CD8-positive, alpha-beta memory T cell (primary cell): Measurements from ENCODE around the gene USP47. TPM values are rescaled to one million over a fixed set of nuclear protein-coding genes. Genes with fewer than 3 reads are reported as not detected.

Source experiments
- CTCF ChIA-PET: fragments of 350-600 bp; sonication (Branson Sonifier 250); formaldehyde crosslinking; loops from one replicate; lab custom pipeline; 2021; ENCODE audit warnings: antibody characterized with exemption; lab: Charles Lee
- POLR2A ChIA-PET: fragments of 350-600 bp; sonication (Branson Sonifier 250); formaldehyde crosslinking; loops from one replicate; lab custom pipeline; 2021; ENCODE audit warnings: antibody characterized with exemption; lab: Charles Lee
- DNase-seq, 5 donors: peaks; one replicate each; pipeline versions ENCODE4 v3.0.0 to v3.0.0-alpha.2; 2020 to 2022; ENCODE audit warnings: mixed read lengths in 1 of 5
- H3K27ac ChIP-seq: one replicate; pipeline ENCODE4 v1.7.0; 2013; ENCODE audit warnings: low read depth, mild to moderate bottlenecking, low read length, moderate library complexity
- H3K27me3 ChIP-seq: 2 replicates; pipeline ENCODE4 v1.7.0; 2013; ENCODE audit warnings: low read length, mild to moderate bottlenecking; ENCODE audit not compliant: insufficient read depth, poor library complexity, severe bottlenecking
- H3K36me3 ChIP-seq: 2 replicates; pipeline ENCODE4 v1.7.0; 2013; ENCODE audit warnings: mild to moderate bottlenecking, low read length, moderate library complexity; ENCODE audit not compliant: insufficient read depth
- H3K4me1 ChIP-seq: 2 replicates; pipeline ENCODE4 v1.7.0; 2013; ENCODE audit warnings: mild to moderate bottlenecking, low read length, moderate library complexity; ENCODE audit not compliant: insufficient read depth
- H3K4me3 ChIP-seq: 2 replicates; pipeline ENCODE4 v1.7.0; 2013; ENCODE audit warnings: mild to moderate bottlenecking, low read length
- H3K9me3 ChIP-seq: 2 replicates; pipeline ENCODE4 v1.7.0; 2013; ENCODE audit warnings: mild to moderate bottlenecking, low read length
- H3K27ac Mint-ChIP-seq, 8 donors: one replicate each; pipeline ENCODE4 v1.8.0; 2020 to 2021; ENCODE audit warnings: mixed read lengths in 8 of 8, mild to moderate bottlenecking in 6 of 8, inconsistent platforms in 3 of 8, moderate library complexity in 3 of 8
- H3K27me3 Mint-ChIP-seq, 2 donors: one replicate each; pipeline ENCODE4 v1.8.0; 2020 to 2021; ENCODE audit warnings: mixed read lengths in 2 of 2, mild to moderate bottlenecking in 1 of 2, moderate library complexity in 1 of 2
- H3K36me3 Mint-ChIP-seq, 3 donors: one replicate each; pipeline ENCODE4 v1.8.0; 2020 to 2021; ENCODE audit warnings: mixed read lengths in 3 of 3, inconsistent platforms in 1 of 3, mild to moderate bottlenecking in 1 of 3
- H3K4me1 Mint-ChIP-seq, 3 donors: one replicate each; pipeline ENCODE4 v1.8.0; 2020 to 2021; ENCODE audit warnings: mixed read lengths in 3 of 3, inconsistent platforms in 1 of 3, mild to moderate bottlenecking in 1 of 3
- H3K4me3 Mint-ChIP-seq, 7 donors: one replicate each; pipeline ENCODE4 v1.8.0; 2020 to 2021; ENCODE audit warnings: mixed read lengths in 7 of 7, mild to moderate bottlenecking in 6 of 7, moderate library complexity in 4 of 7, inconsistent platforms in 2 of 7
- H3K9me3 Mint-ChIP-seq, 5 donors: one replicate each; pipeline ENCODE4 v1.8.0; 2020 to 2022; ENCODE audit warnings: mixed read lengths in 5 of 5, mild to moderate bottlenecking in 3 of 5, moderate library complexity in 2 of 5, inconsistent platforms in 1 of 5
- polyA plus RNA-seq: library from polyadenylated mRNA; unstranded; fragments of 300-500 nt; fragmentation: Illumina TruSeq; gene quantifications from one replicate; pipeline ENCODE4 v1.2.3, GENCODE V29; 2021
- total RNA-seq, 2 experiments: library from RNA; stranded (reverse); gene quantifications; one replicate each; pipeline ENCODE4 v1.2.3, GENCODE V29; 2021

Gene USP47, protein sequence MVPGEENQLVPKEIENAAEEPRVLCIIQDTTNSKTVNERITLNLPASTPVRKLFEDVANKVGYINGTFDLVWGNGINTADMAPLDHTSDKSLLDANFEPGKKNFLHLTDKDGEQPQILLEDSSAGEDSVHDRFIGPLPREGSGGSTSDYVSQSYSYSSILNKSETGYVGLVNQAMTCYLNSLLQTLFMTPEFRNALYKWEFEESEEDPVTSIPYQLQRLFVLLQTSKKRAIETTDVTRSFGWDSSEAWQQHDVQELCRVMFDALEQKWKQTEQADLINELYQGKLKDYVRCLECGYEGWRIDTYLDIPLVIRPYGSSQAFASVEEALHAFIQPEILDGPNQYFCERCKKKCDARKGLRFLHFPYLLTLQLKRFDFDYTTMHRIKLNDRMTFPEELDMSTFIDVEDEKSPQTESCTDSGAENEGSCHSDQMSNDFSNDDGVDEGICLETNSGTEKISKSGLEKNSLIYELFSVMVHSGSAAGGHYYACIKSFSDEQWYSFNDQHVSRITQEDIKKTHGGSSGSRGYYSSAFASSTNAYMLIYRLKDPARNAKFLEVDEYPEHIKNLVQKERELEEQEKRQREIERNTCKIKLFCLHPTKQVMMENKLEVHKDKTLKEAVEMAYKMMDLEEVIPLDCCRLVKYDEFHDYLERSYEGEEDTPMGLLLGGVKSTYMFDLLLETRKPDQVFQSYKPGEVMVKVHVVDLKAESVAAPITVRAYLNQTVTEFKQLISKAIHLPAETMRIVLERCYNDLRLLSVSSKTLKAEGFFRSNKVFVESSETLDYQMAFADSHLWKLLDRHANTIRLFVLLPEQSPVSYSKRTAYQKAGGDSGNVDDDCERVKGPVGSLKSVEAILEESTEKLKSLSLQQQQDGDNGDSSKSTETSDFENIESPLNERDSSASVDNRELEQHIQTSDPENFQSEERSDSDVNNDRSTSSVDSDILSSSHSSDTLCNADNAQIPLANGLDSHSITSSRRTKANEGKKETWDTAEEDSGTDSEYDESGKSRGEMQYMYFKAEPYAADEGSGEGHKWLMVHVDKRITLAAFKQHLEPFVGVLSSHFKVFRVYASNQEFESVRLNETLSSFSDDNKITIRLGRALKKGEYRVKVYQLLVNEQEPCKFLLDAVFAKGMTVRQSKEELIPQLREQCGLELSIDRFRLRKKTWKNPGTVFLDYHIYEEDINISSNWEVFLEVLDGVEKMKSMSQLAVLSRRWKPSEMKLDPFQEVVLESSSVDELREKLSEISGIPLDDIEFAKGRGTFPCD (N-terminal part only)
- total RNA-seq (10 to 100 TPM; 47.0 to 50.2 TPM), polyA plus RNA-seq (53.8 TPM)

GRCh38 chr11:11841723-11842420 lies at the start of gene USP47:
TSS of gene USP47 (plus strand) at chr11:11841972. CDS start at chr11:11842186, 214 bp downstream.
- Mint-ChIP-seq H3K4me3 (no peak within 1 kb of the TSS), H3K4me1 (peaks cover 3 to 5% (median 3%) of the 10 kb centered on the region in 3 donors), H3K27ac (peak within 1 kb of the TSS in 1 of 8 donors; percentile 83), H3K36me3 (peaks cover 0 to 4% (median 0%) of the 10 kb centered on the region in 3 donors), H3K27me3 (peaks cover 15 to 18% of the 10 kb centered on the region in 2 donors), H3K9me3 (no peaks in the 10 kb centered on the region)
- H3K27ac ChIP-seq: peak within 1 kb of the TSS; percentile 92
- H3K27me3 ChIP-seq: no peaks in the 10 kb centered on the region
- ChIA-PET CTCF (interaction anchor here (0.9 to 1.8 kb wide), 8 partner anchors 9 to 41 kb away, joined by 3 to 6 read pairs (median 4); no protein-coding TSS in a partner anchor), POLR2A (interaction anchor here (0.5 to 2.4 kb wide), 8 partner anchors 15 to 1033 kb away, joined by 3 to 15 read pairs (median 4); partner anchors contain the start of gene EIF4G2)
- no peaks in the 10 kb centered on the region for H3K9me3 ChIP-seq
- no peaks in the 10 kb centered on the region for H3K36me3 ChIP-seq
- DNase-seq: peak; percentile 93 to 96 (median 94)
- peak within 1 kb of the TSS; percentile 52 for H3K4me3 ChIP-seq
- peaks cover 32% of the 10 kb centered on the region for H3K4me1 ChIP-seq

DNA sequence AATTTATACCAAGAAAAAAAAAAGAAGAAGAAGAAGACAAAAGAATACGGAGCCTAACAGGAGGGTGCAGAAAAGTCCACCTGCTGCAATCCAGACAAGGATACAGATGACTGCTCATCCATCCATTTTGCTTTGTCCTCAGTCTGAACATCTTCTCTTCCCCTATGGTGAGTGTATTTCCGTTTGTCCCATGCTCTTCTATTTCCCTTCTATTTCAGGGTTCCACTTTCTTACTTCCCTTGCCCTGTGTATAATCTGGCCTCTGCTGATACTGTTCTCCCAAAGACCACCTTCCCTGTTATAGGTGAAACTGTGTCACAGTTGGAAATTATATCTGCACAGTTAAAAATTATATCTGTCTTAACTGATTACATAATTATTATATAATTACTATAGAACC lies 48.7 kb upstream of the USP47 start:
- H3K4me3 ChIP-seq: no peak overlapping the region
- H3K4me3 Mint-ChIP-seq: no peak overlapping the region
- no peak overlapping the region for H3K27ac Mint-ChIP-seq
- no peaks in the 10 kb centered on the region for H3K4me1 ChIP-seq
- no peak overlapping the region for H3K27ac ChIP-seq
- no peaks in the 10 kb centered on the region for H3K9me3 ChIP-seq
- CTCF ChIA-PET: interaction anchor here (2.8 kb wide), 1 partner anchor 765 kb away, joined by 11 read pairs; no protein-coding TSS in a partner anchor
- no peaks in the 10 kb centered on the region for H3K4me1 Mint-ChIP-seq
- POLR2A ChIA-PET: no interaction called here
- no peaks in the 10 kb centered on the region for H3K9me3 Mint-ChIP-seq
- H3K27me3 ChIP-seq: no peaks in the 10 kb centered on the region
- peaks cover 12 to 36% of the 10 kb centered on the region in 2 donors for H3K27me3 Mint-ChIP-seq
- no peaks in the 10 kb centered on the region for H3K36me3 ChIP-seq
- H3K36me3 Mint-ChIP-seq: no peaks in the 10 kb centered on the region
- no peak for DNase-seq

GRCh38 chr11:11798586-11799438 lies 43.0 kb upstream of the USP47 start:
- Mint-ChIP-seq H3K36me3 (no peaks in the 10 kb centered on the region), H3K4me1 (no peaks in the 10 kb centered on the region), H3K4me3 (no peak overlapping the region), H3K9me3 (no peaks in the 10 kb centered on the region), H3K27ac (no peak overlapping the region), H3K27me3 (peaks cover 15 to 39% of the 10 kb centered on the region in 2 donors)
- Histone ChIP-seq H3K27ac (no peak overlapping the region), H3K9me3 (no peaks in the 10 kb centered on the region), H3K36me3 (no peaks in the 10 kb centered on the region), H3K4me3 (no peak overlapping the region), H3K4me1 (peaks cover 3% of the 10 kb centered on the region), H3K27me3 (no peaks in the 10 kb centered on the region)
- DNase-seq: peak; percentile 58 to 83 (median 72)
- CTCF ChIA-PET: interaction anchor here (0.6 to 3.1 kb wide), 26 partner anchors 8 to 493 kb away, joined by 3 to 20 read pairs (median 3); no protein-coding TSS in a partner anchor
- POLR2A ChIA-PET: no interaction called here

GRCh38 chr11:11805228-11805627 lies 36.5 kb upstream of the USP47 start:
- no peak overlapping the region for H3K27ac Mint-ChIP-seq
- no peak overlapping the region for H3K27ac ChIP-seq
- no peak overlapping the region for H3K4me3 Mint-ChIP-seq
- H3K36me3 ChIP-seq: no peaks in the 10 kb centered on the region
- H3K9me3 Mint-ChIP-seq: peaks cover 0 to 3% (median 0%) of the 10 kb centered on the region in 5 donors
- peaks cover 5% of the 10 kb centered on the region for H3K4me1 ChIP-seq
- ChIA-PET POLR2A (no interaction called here), CTCF (no interaction called here)
- H3K4me3 ChIP-seq: no peak overlapping the region
- H3K27me3 ChIP-seq: no peaks in the 10 kb centered on the region
- H3K36me3 Mint-ChIP-seq: no peaks in the 10 kb centered on the region
- H3K9me3 ChIP-seq: no peaks in the 10 kb centered on the region
- H3K4me1 Mint-ChIP-seq: peaks cover 12% of the 10 kb centered on the region in 3 donors
- peaks cover 5 to 25% of the 10 kb centered on the region in 2 donors for H3K27me3 Mint-ChIP-seq
- no peak for DNase-seq

GRCh38 chr11:11806074-11806473 lies 35.7 kb upstream of the USP47 start:
- DNase-seq: no peak
- Histone ChIP-seq H3K4me3 (no peak overlapping the region), H3K4me1 (peaks cover 5% of the 10 kb centered on the region), H3K9me3 (no peaks in the 10 kb centered on the region), H3K27me3 (no peaks in the 10 kb centered on the region), H3K27ac (no peak overlapping the region), H3K36me3 (no peaks in the 10 kb centered on the region)
- ChIA-PET CTCF (no interaction called here), POLR2A (no interaction called here)
- no peak overlapping the region for H3K4me3 Mint-ChIP-seq
- no peaks in the 10 kb centered on the region for H3K36me3 Mint-ChIP-seq
- peaks cover 12% of the 10 kb centered on the region in 3 donors for H3K4me1 Mint-ChIP-seq
- peaks cover 5 to 28% of the 10 kb centered on the region in 2 donors for H3K27me3 Mint-ChIP-seq
- H3K9me3 Mint-ChIP-seq: peaks cover 0 to 3% (median 0%) of the 10 kb centered on the region in 5 donors
- H3K27ac Mint-ChIP-seq: peak overlapping the region in 1 of 8 donors; percentile 30

DNA sequence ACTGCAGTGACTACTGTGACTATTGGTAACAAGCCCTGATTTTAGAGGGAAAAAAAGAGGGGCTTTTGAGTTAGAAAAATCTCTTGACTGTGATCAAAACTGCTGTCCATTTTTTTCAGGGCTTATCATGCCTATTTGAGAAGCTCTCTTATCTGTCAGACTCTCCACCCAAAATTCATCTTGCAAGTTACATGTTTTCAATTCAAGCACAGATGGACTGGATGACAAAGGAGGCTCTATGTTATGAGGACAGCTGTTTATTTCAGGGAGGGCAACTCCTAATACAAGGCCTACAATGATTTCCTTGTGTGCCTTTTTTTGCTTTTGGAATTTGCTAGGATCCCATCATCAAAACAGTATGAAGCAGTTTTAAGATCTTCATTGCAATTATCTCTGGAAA lies 35.2 kb upstream of the USP47 start:
- Histone ChIP-seq H3K9me3 (no peaks in the 10 kb centered on the region), H3K27ac (no peak overlapping the region), H3K36me3 (no peaks in the 10 kb centered on the region), H3K4me1 (peaks cover 5% of the 10 kb centered on the region), H3K27me3 (no peaks in the 10 kb centered on the region), H3K4me3 (no peak overlapping the region)
- Mint-ChIP-seq H3K36me3 (no peaks in the 10 kb centered on the region), H3K4me1 (peaks cover 12% of the 10 kb centered on the region in 3 donors), H3K27ac (no peak overlapping the region), H3K27me3 (peaks cover 6 to 28% of the 10 kb centered on the region in 2 donors), H3K9me3 (peaks cover 0 to 3% (median 0%) of the 10 kb centered on the region in 5 donors), H3K4me3 (no peak overlapping the region)
- ChIA-PET POLR2A (no interaction called here), CTCF (interaction anchor here (1.2 to 1.8 kb wide), 3 partner anchors 8 to 778 kb away, joined by 5 to 6 read pairs (median 6); no protein-coding TSS in a partner anchor)
- no peak for DNase-seq
